HG03097 (cell line): ENCODE measurements around the gene GALR3.

ENCODE experiments used
- ATAC-seq: cut with Tn5 transposase; IDR thresholded peaks from one replicate; pipeline ENCODE4 v1.9.1; 2021; ENCODE audit not compliant: unreplicated experiment, low FRiP score

Gene GALR3

GRCh38 chr22:37855462-37855861 lies 32.3 kb downstream of the GALR3 start:
- ATAC-seq: no peak

- no peak for ATAC-seq
Measured at GRCh38 chr22:37860796-37861421, 37.7 kb downstream of the GALR3 start.

GRCh38 chr22:37862570-37863325 lies 39.6 kb downstream of the GALR3 start:
- no peak for ATAC-seq

- no peak for ATAC-seq
Measured at GRCh38 chr22:37865510-37865909, 42.3 kb downstream of the GALR3 start.

- no peak for ATAC-seq
Measured at GRCh38 chr22:37870273-37870672, 47.1 kb downstream of the GALR3 start.
